H1 (cell line): Measurements from ENCODE around the gene SIGLEC7.

ENCODE experiments used
- CTCF ChIP-seq, 3 experiments: IDR thresholded peaks; 1 replicate in 2 of 3; 2 replicates in 1 of 3; pipeline versions ENCODE4 v1.5.1 to v1.6.1; 2011; ENCODE audit warnings: low read length in 3 of 3, mild to moderate bottlenecking in 3 of 3, inconsistent platforms in 2 of 3, low read depth in 1 of 3, moderate library complexity in 1 of 3; ENCODE audit not compliant: insufficient read depth in 1 of 3; ENCODE audit errors: control extremely low read depth in 1 of 3
- EP300 ChIP-seq, 2 experiments: IDR thresholded peaks; 1 replicate in 1 of 2; 2 replicates in 1 of 2; pipeline ENCODE4 v1.6.1; 2011 to 2012; ENCODE audit warnings: low read depth in 2 of 2, low read length in 2 of 2, mild to moderate bottlenecking in 2 of 2, borderline replicate concordance in 1 of 2, inconsistent platforms in 1 of 2, moderate library complexity in 1 of 2
- EZH2 ChIP-seq: fragments of 200-600 bp; sonication (generic); IDR thresholded peaks from 2 replicates; pipeline ENCODE4 v1.7.1; 2012; ENCODE audit warnings: low read depth, mild to moderate bottlenecking, moderate library complexity, low read length, inconsistent platforms; ENCODE audit not compliant: severe bottlenecking
- GABPA ChIP-seq: IDR thresholded peaks from 2 replicates; pipeline ENCODE4 v1.6.1; 2011; ENCODE audit warnings: mild to moderate bottlenecking, low read length, moderate library complexity, borderline replicate concordance; ENCODE audit not compliant: insufficient read depth
- JUN ChIP-seq: IDR thresholded peaks from 2 replicates; pipeline ENCODE4 v1.6.1; 2011; ENCODE audit warnings: low read depth, mild to moderate bottlenecking, improper control_type of control experiment, low read length
- MAX ChIP-seq: IDR thresholded peaks from 2 replicates; pipeline ENCODE4 v1.6.1; 2012; ENCODE audit warnings: inconsistent platforms
- NRF1 ChIP-seq: IDR thresholded peaks from 2 replicates; pipeline ENCODE4 v1.6.1; 2011; ENCODE audit warnings: mild to moderate bottlenecking, low read depth, low read length, improper control_type of control experiment
- POLR2A ChIP-seq, 2 experiments: IDR thresholded peaks; 1 replicate in 1 of 2; 2 replicates in 1 of 2; pipeline ENCODE4 v1.6.1; 2011; ENCODE audit warnings: low read depth in 2 of 2, low read length in 2 of 2, mild to moderate bottlenecking in 2 of 2; ENCODE audit errors: control extremely low read depth in 1 of 2
- POLR2AphosphoS5 ChIP-seq: IDR thresholded peaks from 2 replicates; pipeline ENCODE4 v1.6.1; 2011; ENCODE audit warnings: low read depth, low read length
- RFX5 ChIP-seq: IDR thresholded peaks from 2 replicates; pipeline ENCODE4 v1.6.1; 2011; ENCODE audit warnings: low read depth, low read length, improper control_type of control experiment, borderline replicate concordance
- TAF1 ChIP-seq: IDR thresholded peaks from 2 replicates; pipeline ENCODE4 v1.6.1; 2011; ENCODE audit warnings: mild to moderate bottlenecking, low read depth, low read length
- USF2 ChIP-seq: IDR thresholded peaks from 2 replicates; pipeline ENCODE4 v1.6.1; 2011; ENCODE audit warnings: low read length, improper control_type of control experiment

- TF ChIP-seq NRF1 (no peak), EP300 (IDR thresholded peaks at IDR 0.05; ENCODE audit: borderline replicate concordance in 1 of 2, low read depth in 2 of 2, low read length in 2 of 2) (no peak), CTCF (IDR thresholded peaks at IDR 0.05; ENCODE audit: control extremely low read depth in 1 of 3, insufficient read depth in 1 of 3, low read depth in 1 of 3, low read length in 3 of 3) (no peak), POLR2A (IDR thresholded peaks at IDR 0.05; ENCODE audit: control extremely low read depth in 1 of 2, low read depth in 2 of 2, low read length in 2 of 2) (no peak), JUN (no peak), POLR2AphosphoS5 (no peak), USF2 (no peak), RFX5 (no peak), MAX (no peak), GABPA (no peak), TAF1 (no peak), EZH2 (no peak)
Measured at GRCh38 chr19:51108805-51109146, 33.3 kb upstream of the SIGLEC7 start.
